Keratinocyte (primary cell): ENCODE data around the gene AFAP1L1.

Source experiments
- CTCF ChIP-seq, 3 experiments: IDR thresholded peaks in 1 of 3; conservative IDR thresholded peaks in 1 of 3; optimal IDR thresholded peaks in 1 of 3; 2 replicates in 2 of 3; 3 replicates in 1 of 3; pipeline versions ENCODE3 to v1.5.1; 2011; ENCODE audit warnings: low read length in 3 of 3, mild to moderate bottlenecking in 3 of 3, moderate library complexity in 2 of 3, control low read depth in 1 of 3, inconsistent platforms in 1 of 3; ENCODE audit not compliant: insufficient read depth in 2 of 3; ENCODE audit errors: extremely low read depth in 1 of 3
- EZH2 ChIP-seq: IDR thresholded peaks from one replicate; pipeline ENCODE4 v1.6.1; 2012; ENCODE audit warnings: inconsistent platforms, mild to moderate bottlenecking, low read length, moderate library complexity

- TF ChIP-seq CTCF (optimal IDR thresholded peaks at IDR 0.05 in 1 of 3, IDR thresholded peaks at IDR 0.05 in 1 of 3, conservative IDR thresholded peaks at IDR 0.05 in 1 of 3; ENCODE audit: extremely low read depth in 1 of 3, insufficient read depth in 2 of 3, low read length in 3 of 3) (no peak), EZH2 (no peak)
Observed at GRCh38 chr5:149289301-149289700, 17.6 kb downstream of the AFAP1L1 start.
